ENCODE data around the gene DCLK2.

Gene DCLK2

DNA sequence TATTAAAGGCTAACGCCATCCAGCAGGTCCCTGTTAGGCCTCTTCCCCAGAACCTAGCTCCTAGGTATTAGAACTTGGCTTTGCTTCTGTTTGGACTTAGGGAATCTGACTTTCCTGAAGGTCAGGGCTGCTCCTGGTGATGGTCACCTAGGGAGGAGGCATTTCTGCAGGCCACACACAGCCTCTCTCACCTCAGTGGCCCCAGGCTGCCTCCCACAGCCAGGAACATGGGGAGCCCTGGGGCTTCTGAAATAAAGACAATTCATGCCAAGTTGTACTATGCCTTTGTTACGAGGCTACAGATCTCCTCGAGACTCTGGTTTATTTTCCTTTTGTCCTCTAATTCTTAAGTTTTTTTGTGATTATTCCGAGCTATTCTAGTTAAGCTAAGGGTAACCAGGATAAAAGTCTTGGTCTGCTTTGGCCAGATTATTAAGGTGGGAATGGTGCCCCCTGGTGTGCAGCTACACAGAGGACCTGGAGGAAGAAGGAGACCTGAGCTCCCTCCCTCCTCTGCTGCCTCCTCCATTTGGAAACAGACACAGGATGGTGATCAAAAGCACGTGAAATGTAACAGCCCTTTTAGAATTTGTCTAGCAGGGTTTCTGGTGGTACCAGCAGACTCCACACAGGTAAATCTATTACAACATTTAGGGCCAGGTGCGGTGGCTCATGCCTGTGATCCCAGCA lies 131.0 kb downstream of the DCLK2 start:
- DNase-seq (ENCODE audit: low read depth in 3 of 3), result peak in 1 of 3 experiments; percentile 9

GRCh38 chr4:150211016-150211415 lies 132.8 kb downstream of the DCLK2 start:
- DNase-seq (ENCODE audit: low read depth in 3 of 3), result no peak

GRCh38 chr4:150211799-150212445 lies 133.7 kb downstream of the DCLK2 start:
- no peak for DNase-seq (ENCODE audit: low read depth in 3 of 3)

- no peak for DNase-seq (ENCODE audit: low read depth in 3 of 3)
Observed at GRCh38 chr4:150212485-150212884, 134.2 kb downstream of the DCLK2 start.

DNA sequence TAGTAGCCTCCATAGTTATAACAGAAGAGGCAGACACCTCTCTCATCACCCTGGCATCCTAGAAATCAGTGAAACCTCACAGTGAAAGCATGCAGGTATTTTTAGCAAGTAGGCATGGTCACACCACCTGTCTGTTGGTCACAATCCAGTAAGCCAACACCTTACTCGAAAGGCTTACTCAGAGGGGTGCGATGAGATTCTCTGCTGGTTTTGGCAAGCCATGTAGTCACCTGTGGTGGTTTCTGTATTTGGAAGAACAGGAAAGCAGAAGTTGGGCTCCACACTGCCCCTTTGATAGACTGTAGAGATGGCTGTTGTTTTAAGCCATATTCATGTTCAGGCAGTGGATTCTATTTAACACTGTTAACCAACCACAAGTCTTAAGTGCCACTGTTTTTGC lies 134.7 kb downstream of the DCLK2 start:
- DNase-seq (ENCODE audit: low read depth in 3 of 3), result no peak

GRCh38 chr4:150215601-150216000 lies 137.4 kb downstream of the DCLK2 start:
- DNase-seq (ENCODE audit: low read depth in 3 of 3), result no peak

DNA sequence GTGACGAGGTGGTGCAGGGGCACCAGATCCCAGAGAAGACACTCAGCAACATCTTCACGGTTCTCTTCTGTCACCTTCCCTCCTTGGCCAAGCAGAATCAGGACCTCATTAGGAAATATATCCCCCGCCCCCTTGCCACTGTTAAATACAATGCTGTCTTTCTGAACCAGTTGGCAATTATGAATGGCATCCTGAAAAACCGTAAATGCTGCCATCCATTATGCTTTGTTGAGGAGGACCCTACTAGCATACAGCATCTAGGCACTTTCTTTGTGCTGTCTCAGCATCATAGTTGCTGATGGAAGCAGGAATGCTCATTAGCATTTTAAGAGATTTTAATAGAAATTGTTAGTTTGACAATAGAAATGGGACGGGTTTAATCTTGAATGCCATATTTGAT lies 138.5 kb downstream of the DCLK2 start:
- no peak for DNase-seq (ENCODE audit: low read depth in 3 of 3)

- no peak for DNase-seq (ENCODE audit: low read depth in 3 of 3)
Observed at GRCh38 chr4:150217192-150217591, 138.9 kb downstream of the DCLK2 start.

DNA sequence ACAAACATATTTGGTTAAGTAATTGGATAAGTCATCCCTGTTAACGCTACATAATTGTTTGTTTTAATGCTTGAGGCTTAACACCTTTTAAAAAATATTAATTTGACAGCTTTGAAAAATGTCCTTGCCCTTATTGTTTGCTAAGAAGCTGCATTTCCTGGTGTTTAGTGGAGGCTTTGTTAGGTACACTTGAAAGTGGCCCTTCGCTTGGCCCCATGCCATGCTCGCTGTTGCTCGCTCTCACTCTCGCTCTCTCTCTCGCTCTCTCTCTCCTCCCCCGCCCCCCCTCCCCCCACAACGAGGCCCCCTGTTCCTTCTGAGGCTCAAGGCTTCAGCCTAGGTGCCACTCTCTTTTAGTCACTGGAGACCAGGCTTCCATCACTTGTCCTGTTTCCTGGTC lies 139.6 kb downstream of the DCLK2 start:
- no peak for DNase-seq (ENCODE audit: low read depth in 3 of 3)

- DNase-seq (ENCODE audit: low read depth in 3 of 3), result no peak
Observed at GRCh38 chr4:150218447-150218846, 140.2 kb downstream of the DCLK2 start.

GRCh38 chr4:150219841-150220240 lies 141.6 kb downstream of the DCLK2 start:
- no peak for DNase-seq (ENCODE audit: low read depth in 3 of 3)

DNA sequence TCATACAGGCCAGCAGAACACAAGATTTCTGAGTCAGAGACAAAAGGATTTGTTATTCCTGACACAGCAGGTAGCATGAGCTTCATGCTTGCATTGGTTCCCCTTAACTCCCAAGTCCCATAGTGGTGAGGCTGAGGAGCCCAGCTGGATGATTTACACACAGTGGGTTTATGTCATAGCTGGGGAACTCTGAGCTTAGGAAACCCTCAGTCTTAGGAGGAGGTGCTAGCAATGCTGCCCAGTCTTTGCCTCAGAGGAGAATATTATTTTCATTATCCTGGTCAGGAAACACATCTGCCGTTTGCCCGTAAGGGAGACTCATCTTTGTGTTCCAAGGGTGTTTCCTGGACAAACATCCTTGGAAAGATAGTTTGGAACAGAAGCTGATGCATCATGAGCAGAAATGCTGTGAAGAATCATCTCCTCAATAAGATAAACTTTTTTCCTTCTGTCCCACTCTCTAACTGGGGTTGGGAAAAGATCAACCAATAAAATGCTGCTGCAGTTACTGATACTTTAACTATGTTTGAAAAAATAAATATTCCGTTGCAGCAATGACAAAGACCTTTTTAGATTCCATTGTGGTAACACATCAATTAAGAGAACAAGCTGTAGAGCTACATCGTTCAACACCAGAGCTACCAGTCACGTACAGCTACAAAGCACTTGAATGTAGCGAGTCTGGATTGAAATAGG lies 146.8 kb downstream of the DCLK2 start:
- no peak for DNase-seq (ENCODE audit: low read depth in 3 of 3)

GRCh38 chr4:150229520-150229919 lies 151.3 kb downstream of the DCLK2 start:
- DNase-seq (ENCODE audit: low read depth in 3 of 3), result no peak

- no peak for DNase-seq (ENCODE audit: low read depth in 3 of 3)
Observed at GRCh38 chr4:150230561-150230960, 152.3 kb downstream of the DCLK2 start.

- no peak for DNase-seq (ENCODE audit: low read depth in 3 of 3)
Observed at GRCh38 chr4:150231107-150231770, 153.0 kb downstream of the DCLK2 start.

- no peak for DNase-seq (ENCODE audit: low read depth in 3 of 3)
Observed at GRCh38 chr4:150232029-150232428, 153.8 kb downstream of the DCLK2 start.

DNA sequence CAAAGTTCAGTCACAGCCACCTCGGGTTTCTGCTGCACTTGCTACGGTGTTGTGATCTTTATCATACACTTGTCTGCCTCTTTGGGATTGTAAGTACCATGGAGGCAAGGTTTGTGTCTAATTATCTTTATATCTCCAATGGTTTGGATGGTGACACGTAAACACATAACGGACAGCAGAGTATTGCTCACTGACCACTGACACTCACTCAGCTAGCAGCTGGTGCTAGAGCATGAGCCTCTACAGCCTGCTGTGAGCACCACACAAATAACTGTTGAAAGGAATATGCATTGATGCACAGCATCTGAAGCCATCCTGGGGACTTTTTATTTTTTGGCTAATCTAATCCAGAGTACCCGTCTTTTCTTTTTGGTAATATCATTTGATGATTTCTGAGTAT lies 156.0 kb downstream of the DCLK2 start:
- DNase-seq (ENCODE audit: low read depth in 3 of 3), result no peak

DNA sequence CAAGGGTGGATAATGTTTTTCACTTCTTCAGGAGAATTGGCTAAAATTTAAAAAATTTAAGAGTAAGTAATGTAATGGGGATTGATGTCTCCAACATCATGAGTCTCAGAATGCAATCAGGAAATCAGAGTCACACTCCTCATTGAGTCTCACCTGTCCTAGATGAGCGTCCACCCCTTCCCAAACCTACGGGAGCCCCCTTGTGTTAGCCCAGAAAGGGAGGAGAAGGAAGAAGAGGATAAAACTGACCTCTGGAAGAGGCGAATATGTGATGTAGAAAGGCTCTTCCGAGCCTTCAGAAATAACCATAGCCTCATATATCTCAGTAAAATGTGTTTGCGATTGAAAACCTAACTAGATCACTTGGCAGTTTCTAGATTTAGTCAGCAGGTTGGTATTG lies 157.1 kb downstream of the DCLK2 start:
- no peak for DNase-seq (ENCODE audit: low read depth in 3 of 3)

DNA sequence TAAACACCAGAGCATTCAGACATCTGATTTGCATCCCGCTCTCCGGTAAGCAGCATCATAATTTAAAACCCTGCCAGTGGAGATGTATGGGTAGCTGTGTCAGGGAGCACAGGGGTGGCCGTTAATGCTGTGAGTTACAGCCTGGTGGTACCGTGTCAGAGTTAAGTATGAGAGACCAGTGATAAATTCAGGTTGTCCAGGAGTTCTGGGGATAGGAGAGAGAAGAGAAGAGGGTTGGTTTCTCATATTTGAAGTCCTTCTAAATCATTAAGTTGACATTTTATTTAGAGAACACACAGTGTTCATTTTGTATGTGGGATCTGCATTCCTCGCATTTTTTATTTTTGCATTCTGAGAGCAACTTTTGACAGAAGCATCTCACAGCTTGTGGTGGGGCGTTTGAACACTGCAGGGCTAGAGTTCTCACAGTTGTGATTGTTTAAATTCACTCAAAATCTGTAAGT lies 157.6 kb downstream of the DCLK2 start:
- DNase-seq (ENCODE audit: low read depth in 3 of 3), result no peak

- DNase-seq (ENCODE audit: low read depth in 3 of 3), result no peak
Observed at GRCh38 chr4:150236626-150237025, 158.4 kb downstream of the DCLK2 start.

GRCh38 chr4:150237110-150237872 lies 159.0 kb downstream of the DCLK2 start:
- DNase-seq (ENCODE audit: low read depth in 3 of 3), result no peak

DNA sequence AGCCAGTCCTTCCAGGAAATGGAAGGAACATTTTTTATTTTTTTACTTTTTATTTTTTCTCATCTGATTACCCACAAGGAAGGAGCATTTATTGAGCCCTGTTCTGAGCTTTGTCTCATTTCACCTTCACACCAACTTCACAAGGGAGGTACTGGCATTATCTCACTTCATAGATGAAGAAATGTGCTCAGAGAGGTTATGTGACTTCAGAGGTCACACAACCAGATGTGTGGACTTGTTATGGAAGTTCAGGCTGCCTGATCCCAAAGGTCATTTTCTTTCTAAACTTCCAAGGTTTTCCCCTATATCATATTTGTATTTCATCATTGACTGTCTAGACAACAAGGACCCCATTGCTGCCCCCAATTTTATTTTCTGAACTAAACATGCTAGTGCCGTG lies 160.3 kb downstream of the DCLK2 start:
- no peak for DNase-seq (ENCODE audit: low read depth in 3 of 3)

Data from stimulated activated CD4-positive, alpha-beta T cell treated with anti-CD3 and anti-CD28 coated beads, TNF-alpha, amount 100 ng/mL, for 24 hours (primary cell).